ENCODE measurements around the gene MICA. TPM values are rescaled to one million over a fixed set of nuclear protein-coding genes. Genes with fewer than 3 reads are reported as not detected.

The MICA gene
- total and polyA plus RNA-seq, 4 donors: 3.2 to 9.1 (median 4.2) TPM

GRCh38 chr6:31383149-31383548 is 20.2 kb upstream of the MICA start:
- no peak for DNase-seq (ENCODE audit: low spot score)
- H3K4me3 ChIP-seq (ENCODE audit: low read depth in 1 of 3, low read length in 3 of 3): no peak overlapping the region
- H3K27ac ChIP-seq (ENCODE audit: low read depth in 1 of 2, low read length in 2 of 2): no peak overlapping the region
- H3K36me3 ChIP-seq (ENCODE audit: control insufficient read depth in 4 of 4, insufficient read depth in 3 of 4, low read depth in 1 of 4, low read length in 3 of 4): no peaks in the 10 kb centered on the region
- WGBS: 64% methylated on average over 5 of the region's 5 CpGs
- H3K9me3 ChIP-seq (ENCODE audit: control insufficient read depth in 4 of 4, low read length in 3 of 4): no peaks in the 10 kb centered on the region
- no peak overlapping the region for H3K9ac ChIP-seq (ENCODE audit: low read depth in 1 of 2, low read length in 2 of 2)
- H3K4me1 ChIP-seq (ENCODE audit: control insufficient read depth in 4 of 4, insufficient read depth in 4 of 4, low read length in 3 of 4): peaks cover 0 to 9% (median 7%) of the 10 kb centered on the region in 4 donors
- no peaks in the 10 kb centered on the region for H3K27me3 ChIP-seq (ENCODE audit: control insufficient read depth in 4 of 4, insufficient read depth in 4 of 4, low read length in 3 of 4)
- no peak for TF ChIP-seq HNF4G (IDR thresholded peaks at IDR 0.05)
- no peak for TF ChIP-seq JUND (IDR thresholded peaks at IDR 0.05)
- no peak for TF ChIP-seq YY1 (IDR thresholded peaks at IDR 0.05)
- no peak for TF ChIP-seq HNF4A (conservative IDR thresholded peaks at IDR 0.05)
- no peak for TF ChIP-seq RAD21 (IDR thresholded peaks at IDR 0.05)
- no peak for TF ChIP-seq REST (IDR thresholded peaks at IDR 0.05)
- TF ChIP-seq NR2F2 (IDR thresholded peaks at IDR 0.05): no peak
- TF ChIP-seq FOXA2 (IDR thresholded peaks at IDR 0.05): no peak

GRCh38 chr6:31385041-31385440 is 18.4 kb upstream of the MICA start:
- no peak overlapping the region for H3K4me3 ChIP-seq (ENCODE audit: low read depth in 1 of 3, low read length in 3 of 3)
- H3K36me3 ChIP-seq (ENCODE audit: control insufficient read depth in 4 of 4, insufficient read depth in 3 of 4, low read depth in 1 of 4, low read length in 3 of 4): no peaks in the 10 kb centered on the region
- no peaks in the 10 kb centered on the region for H3K27me3 ChIP-seq (ENCODE audit: control insufficient read depth in 4 of 4, insufficient read depth in 4 of 4, low read length in 3 of 4)
- H3K9me3 ChIP-seq (ENCODE audit: control insufficient read depth in 4 of 4, low read length in 3 of 4): no peaks in the 10 kb centered on the region
- TF ChIP-seq GABPA (IDR thresholded peaks at IDR 0.05 in 1 of 2, conservative IDR thresholded peaks at IDR 0.05 in 1 of 2) (no peak), FOXA1 (IDR thresholded peaks at IDR 0.05) (no peak), MAX (IDR thresholded peaks at IDR 0.05) (no peak), TAF1 (conservative IDR thresholded peaks at IDR 0.05) (no peak), RXRA (IDR thresholded peaks at IDR 0.05) (no peak), JUND (IDR thresholded peaks at IDR 0.05) (no peak), FOXA2 (IDR thresholded peaks at IDR 0.05) (no peak), EGR1 (IDR thresholded peaks at IDR 0.05; ENCODE audit: low read depth in 2 of 2) (no peak), SP1 (IDR thresholded peaks at IDR 0.05) (no peak), NR2F2 (IDR thresholded peaks at IDR 0.05) (no peak), YY1 (IDR thresholded peaks at IDR 0.05) (no peak), ATF3 (IDR thresholded peaks at IDR 0.05) (no peak), REST (IDR thresholded peaks at IDR 0.05) (no peak), RAD21 (IDR thresholded peaks at IDR 0.05) (no peak), HNF4G (IDR thresholded peaks at IDR 0.05) (no peak), CTCF (IDR thresholded peaks at IDR 0.05; ENCODE audit: low read depth, low read length, missing input control) (no peak), ZBTB33 (IDR thresholded peaks at IDR 0.05) (no peak)
- no peak overlapping the region for H3K9ac ChIP-seq (ENCODE audit: low read depth in 1 of 2, low read length in 2 of 2)
- H3K4me1 ChIP-seq (ENCODE audit: control insufficient read depth in 4 of 4, insufficient read depth in 4 of 4, low read length in 3 of 4): peaks cover 0 to 9% (median 7%) of the 10 kb centered on the region in 4 donors
- no peak overlapping the region for H3K27ac ChIP-seq (ENCODE audit: low read depth in 1 of 2, low read length in 2 of 2)
- 72% methylated on average over 3 of the region's 3 CpGs for WGBS
- DNase-seq (ENCODE audit: low spot score): no peak

Data from liver (tissue), 9 donors.